Tibial nerve (tissue), 4 donors: ENCODE measurements around the gene TES. TPM values are rescaled to one million over a fixed set of nuclear protein-coding genes. Genes with fewer than 3 reads are reported as not detected.
"Not testable (repeated sequence)": the region's sequence is repeated elsewhere in the genome, so short reads cannot be mapped to it uniquely, and the experiment has no call there.

Experiments used
- DNase-seq, 2 donors: peaks; one replicate each; pipeline ENCODE4 v3.0.0-alpha.2; 2019; ENCODE audit warnings: low spot score in 2 of 2
- H3K27ac ChIP-seq, 4 donors: fragments of 200-600 bp; sonication (generic) in 3 of 4; one replicate each; pipeline ENCODE4 v1.5.1; 2017 to 2019; ENCODE audit warnings: mild to moderate bottlenecking in 1 of 4
- H3K27me3 ChIP-seq, 2 donors: fragments of 200-600 bp; sonication (generic) in 1 of 2; one replicate each; pipeline versions ENCODE4 v1.5.1 to v1.6.0; 2017 to 2019
- H3K36me3 ChIP-seq, 3 donors: fragments of 200-600 bp; sonication (generic); one replicate each; pipeline ENCODE4 v1.5.1; 2018 to 2019
- H3K4me1 ChIP-seq, 4 donors: fragments of 200-600 bp; sonication (generic) in 3 of 4; one replicate each; pipeline ENCODE4 v1.5.1; 2017 to 2019
- H3K4me3 ChIP-seq, 4 donors: fragments of 200-600 bp; sonication (generic) in 3 of 4; one replicate each; pipeline ENCODE4 v1.5.1; 2017 to 2019; ENCODE audit warnings: mild to moderate bottlenecking in 1 of 4, moderate library complexity in 1 of 4
- H3K9me3 ChIP-seq, 4 donors: fragments of 200-600 bp; sonication (generic) in 3 of 4; one replicate each; pipeline ENCODE4 v1.5.1; 2017 to 2019
- CTCF ChIP-seq, 5 experiments: fragments of 200-600 bp in 3 of 5; fragments of 450-650 bp in 2 of 5; sonication (generic) in 3 of 5; IDR thresholded peaks; one replicate each; pipeline ENCODE4 v1.5.1; 2016 to 2019; ENCODE audit warnings: antibody characterized with exemption in 5 of 5, mild to moderate bottlenecking in 3 of 5, moderate library complexity in 2 of 5
- EP300 ChIP-seq, 2 donors: sonication (generic); formaldehyde crosslinking; IDR thresholded peaks; one replicate each; pipeline ENCODE4 v1.6.1; 2017; ENCODE audit warnings: antibody characterized with exemption in 2 of 2, mild to moderate bottlenecking in 1 of 2
- POLR2A ChIP-seq, 2 donors: fragments of 450-650 bp; IDR thresholded peaks; one replicate each; pipeline ENCODE4 v1.6.1; 2017; ENCODE audit warnings: antibody characterized with exemption in 2 of 2, mild to moderate bottlenecking in 2 of 2, moderate library complexity in 2 of 2
- WGBS, 2 donors: methylation state at CpG; one replicate each; pipeline ENCODE4 v1.1.5; 2018; 5-methylcytosine and 5-hydroxymethylcytosine counted together
- total RNA-seq, 4 donors: library from RNA; depleted of rRNA; stranded (reverse); fragments of >200 nt; gene quantifications; one replicate each; pipeline ENCODE4 v1.1.0, GENCODE V29; 2016

TES gene
- total RNA-seq, 4 donors from 2014 or later: 18.6 to 28.3 (median 24.2) TPM

DNA sequence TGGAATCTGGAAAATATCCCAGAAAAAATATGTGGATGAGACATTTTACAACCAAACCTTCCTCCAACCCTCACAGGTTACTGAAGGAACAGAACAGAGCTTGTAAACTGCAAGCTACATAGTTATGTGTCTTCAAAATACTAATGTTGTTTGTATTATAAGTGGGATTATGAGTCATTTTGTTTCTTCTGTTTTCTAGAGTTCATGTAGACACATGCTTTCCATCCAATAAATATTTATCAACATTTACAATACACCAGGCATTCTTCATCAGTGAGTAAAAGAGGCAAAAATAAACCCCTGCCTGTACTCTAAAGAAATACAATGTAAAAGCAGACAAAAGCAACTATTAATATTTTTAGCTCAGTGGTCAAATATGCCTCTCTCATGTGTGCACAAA lies 38.0 kb upstream of the TES start:
- Histone ChIP-seq H3K27me3 (no peaks in the 10 kb centered on the region), H3K4me1 (no peaks in the 10 kb centered on the region), H3K36me3 (no peaks in the 10 kb centered on the region), H3K4me3 (no peak overlapping the region), H3K9me3 (peaks cover 0 to 5% (median 0%) of the 10 kb centered on the region in 4 donors), H3K27ac (no peak overlapping the region)
- DNase-seq: no peak
- no peak for TF ChIP-seq CTCF (IDR thresholded peaks at IDR 0.05)

- H3K27me3 ChIP-seq: no peaks in the 10 kb centered on the region
- 52% methylated on average over 8 of the region's 8 CpGs for WGBS, 2 donors
- peaks cover 0 to 5% (median 0%) of the 10 kb centered on the region in 4 donors for H3K9me3 ChIP-seq
- H3K36me3 ChIP-seq: no peaks in the 10 kb centered on the region
- H3K27ac ChIP-seq: no peak overlapping the region
- TF ChIP-seq CTCF (IDR thresholded peaks at IDR 0.05): peak; percentile 40 to 78 (median 50)
- TF ChIP-seq EP300 (IDR thresholded peaks at IDR 0.05): no peak
- peak in 1 of 2 donors; percentile 46 for DNase-seq
- no peak overlapping the region for H3K4me3 ChIP-seq
- no peaks in the 10 kb centered on the region for H3K4me1 ChIP-seq
Observed at GRCh38 chr7:116173051-116174028, 37.0 kb upstream of the TES start.

GRCh38 chr7:116175095-116175494 lies 35.2 kb upstream of the TES start:
- H3K4me1 ChIP-seq, DNase-seq, H3K27me3 ChIP-seq, H3K36me3 ChIP-seq, H3K9me3 ChIP-seq, H3K4me3 ChIP-seq, H3K27ac ChIP-seq: not testable (repeated sequence)
- 96 to 98% methylated on average over 3 of the region's 3 CpGs for WGBS, 2 donors

GRCh38 chr7:116176226-116176625 lies 34.1 kb upstream of the TES start:
- no peaks in the 10 kb centered on the region for H3K4me1 ChIP-seq
- no peak for TF ChIP-seq CTCF (IDR thresholded peaks at IDR 0.05)
- TF ChIP-seq EP300 (IDR thresholded peaks at IDR 0.05): no peak
- TF ChIP-seq POLR2A (IDR thresholded peaks at IDR 0.05): no peak
- H3K27me3 ChIP-seq: no peaks in the 10 kb centered on the region
- peaks cover 0 to 5% (median 0%) of the 10 kb centered on the region in 4 donors for H3K9me3 ChIP-seq
- 86 to 87% methylated on average over 2 of the region's 2 CpGs for WGBS, 2 donors
- DNase-seq: no peak
- H3K27ac ChIP-seq: no peak overlapping the region
- H3K36me3 ChIP-seq: no peaks in the 10 kb centered on the region
- no peak overlapping the region for H3K4me3 ChIP-seq

- WGBS, 2 donors: 60 to 62% methylated on average over 3 of the region's 3 CpGs
- peaks cover 0 to 5% (median 0%) of the 10 kb centered on the region in 4 donors for H3K9me3 ChIP-seq
- no peak overlapping the region for H3K4me3 ChIP-seq
- H3K4me1 ChIP-seq: no peaks in the 10 kb centered on the region
- no peaks in the 10 kb centered on the region for H3K36me3 ChIP-seq
- no peak for TF ChIP-seq EP300 (IDR thresholded peaks at IDR 0.05)
- TF ChIP-seq POLR2A (IDR thresholded peaks at IDR 0.05): no peak
- TF ChIP-seq CTCF (IDR thresholded peaks at IDR 0.05): no peak
- DNase-seq: no peak
- H3K27ac ChIP-seq: no peak overlapping the region
- H3K27me3 ChIP-seq: no peaks in the 10 kb centered on the region
Observed at GRCh38 chr7:116177009-116177408, 33.3 kb upstream of the TES start.
